GM12892 (cell line): ENCODE data around the gene PABPN1L.
"Not testable (repeated sequence)": the region's sequence is repeated elsewhere in the genome, so short reads cannot be mapped to it uniquely, and the experiment has no call there.

Experiments
- DNase-seq: peaks from one replicate; pipeline ENCODE4 v3.0.0; 2011; ENCODE audit not compliant: insufficient read length
- FAIRE-seq: peaks from 2 replicates; lab custom pipeline; 2011; peaks lifted over from hg19 to GRCh38; lab: Jason Lieb, UNC
- POLR2A ChIP-seq: IDR thresholded peaks from 2 replicates; pipeline ENCODE4 v1.6.1; 2011; ENCODE audit warnings: low read depth, low read length, control low read depth
- POLR2AphosphoS5 ChIP-seq: IDR thresholded peaks from 2 replicates; pipeline ENCODE4 v1.6.1; 2011; ENCODE audit warnings: low read depth, low read length, control low read depth
- TAF1 ChIP-seq: IDR thresholded peaks from 2 replicates; pipeline ENCODE4 v1.6.1; 2011; ENCODE audit warnings: low read depth, mild to moderate bottlenecking, control low read depth, low read length, borderline replicate concordance

Gene PABPN1L

DNA sequence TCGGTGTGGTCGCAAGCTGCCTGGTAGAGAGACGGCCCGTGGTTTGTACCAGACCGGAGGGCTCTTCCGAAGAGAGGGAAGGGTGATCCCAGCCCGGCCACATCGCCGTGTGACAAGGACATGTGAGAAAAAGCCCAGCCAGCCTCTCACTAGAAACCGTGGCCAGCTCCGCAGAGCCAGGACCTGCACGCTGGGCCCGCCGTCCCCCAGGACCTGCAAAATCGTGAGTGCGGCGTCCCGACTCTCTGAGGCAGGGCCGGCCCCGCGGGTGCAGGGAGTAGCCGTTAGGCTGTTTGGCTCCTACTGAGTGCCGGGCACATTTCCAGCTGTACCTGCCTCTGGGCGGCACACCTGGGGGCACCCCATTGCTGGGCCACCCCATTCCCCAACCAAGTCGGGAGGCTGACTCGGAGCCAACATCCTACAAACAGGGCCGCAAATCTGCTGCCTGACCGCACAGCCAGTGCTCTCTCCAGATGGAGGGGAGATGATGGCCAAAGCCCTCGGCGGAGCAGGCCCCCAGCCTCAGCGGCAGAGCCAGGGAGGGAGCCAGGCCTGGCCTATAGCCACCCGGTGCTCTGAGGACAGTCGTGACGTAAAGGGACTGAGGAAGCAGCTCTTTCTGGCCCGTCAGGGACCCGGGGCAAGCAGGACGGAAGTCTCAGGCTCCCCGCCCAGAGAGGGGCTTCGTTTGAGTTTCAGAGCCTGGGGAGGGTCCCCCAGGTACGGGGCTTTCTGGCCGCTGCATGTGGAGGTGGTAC lies 33.6 kb upstream of the PABPN1L start:
- no peak for TF ChIP-seq TAF1
- TF ChIP-seq POLR2AphosphoS5 = no peak
- TF ChIP-seq POLR2A = no peak
- DNase-seq (no peak), FAIRE-seq (no peak)

DNA sequence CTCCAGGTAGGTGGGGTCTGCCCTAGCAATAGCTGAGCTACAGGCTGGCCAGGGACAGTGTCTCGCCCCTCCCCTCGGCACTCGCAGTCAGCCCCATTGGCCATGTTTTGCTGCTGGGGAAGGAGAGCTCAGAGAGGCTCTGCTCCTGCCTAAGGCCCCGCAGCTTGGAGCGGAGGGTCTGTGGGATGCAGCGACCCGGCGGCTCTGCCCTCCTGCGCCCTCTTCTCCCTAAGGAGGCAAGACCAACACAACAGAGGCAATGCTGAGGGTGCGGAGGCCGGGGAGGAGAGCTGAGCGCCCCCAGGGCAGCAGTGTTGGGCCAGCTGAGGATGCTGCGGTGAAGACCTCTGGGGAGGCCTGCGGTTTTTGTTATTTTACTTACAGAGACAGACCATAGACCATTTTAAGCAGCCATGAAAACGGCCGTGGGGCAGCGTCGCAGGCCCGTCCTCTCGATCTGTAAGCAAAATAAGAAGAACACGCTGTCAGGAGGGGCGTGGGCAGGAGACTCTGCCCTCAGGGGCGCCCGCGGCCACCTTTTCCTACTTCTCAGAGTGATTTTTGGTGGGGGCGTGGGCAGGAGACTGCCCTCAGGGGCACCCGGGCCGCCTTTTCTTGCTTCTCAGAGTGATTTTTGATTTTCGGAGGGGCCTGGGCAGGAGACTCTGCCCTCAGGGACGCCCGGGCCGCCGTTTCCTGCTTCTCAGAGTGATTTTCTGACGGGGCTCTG lies 31.4 kb upstream of the PABPN1L start:
- no peak for TF ChIP-seq POLR2A
- TF ChIP-seq TAF1 = no peak
- FAIRE-seq = no peak
- DNase-seq = no peak

DNA sequence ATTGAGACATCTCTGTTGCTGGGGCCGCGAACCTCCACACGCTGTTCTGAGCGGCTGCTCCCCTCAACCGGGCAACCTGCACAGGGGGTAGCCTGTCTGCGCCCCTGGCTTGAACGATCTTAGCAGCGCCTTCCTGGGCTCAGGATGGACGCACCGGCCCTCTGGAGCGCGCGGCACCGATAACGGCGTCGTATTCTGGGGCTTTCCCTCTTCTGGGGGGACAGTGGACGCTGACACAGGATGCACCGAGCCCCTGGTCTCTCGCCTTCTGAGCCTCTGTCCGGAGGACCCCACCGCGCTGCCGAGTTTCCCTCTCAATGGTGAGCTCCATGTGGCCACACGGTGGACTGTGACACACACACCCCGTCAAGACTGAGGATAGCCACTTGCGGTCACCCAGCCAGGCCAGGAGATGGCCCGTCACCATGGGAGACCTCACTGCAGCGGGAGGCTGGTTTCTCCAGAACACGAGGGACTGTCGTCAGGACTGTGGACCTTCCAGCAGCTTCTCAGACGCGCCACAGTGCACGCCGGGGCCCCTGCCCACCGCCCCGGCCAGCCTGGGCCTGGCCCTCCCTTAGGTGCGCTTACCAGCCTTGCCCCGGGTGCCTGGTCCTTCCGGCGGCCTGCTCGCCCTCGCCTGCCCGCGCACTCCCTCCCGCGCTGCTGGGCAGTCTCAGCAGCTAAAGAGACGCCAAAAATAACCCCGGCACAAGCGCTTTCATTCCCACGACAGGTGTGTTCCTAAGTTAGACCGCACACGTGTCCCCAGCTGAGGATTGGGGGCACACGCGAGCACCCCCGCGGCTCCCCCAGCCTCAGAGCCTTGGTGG lies 30.0 kb upstream of the PABPN1L start:
- no peak for FAIRE-seq
- TF ChIP-seq POLR2AphosphoS5 (no peak), TAF1 (no peak), POLR2A (no peak)

DNA sequence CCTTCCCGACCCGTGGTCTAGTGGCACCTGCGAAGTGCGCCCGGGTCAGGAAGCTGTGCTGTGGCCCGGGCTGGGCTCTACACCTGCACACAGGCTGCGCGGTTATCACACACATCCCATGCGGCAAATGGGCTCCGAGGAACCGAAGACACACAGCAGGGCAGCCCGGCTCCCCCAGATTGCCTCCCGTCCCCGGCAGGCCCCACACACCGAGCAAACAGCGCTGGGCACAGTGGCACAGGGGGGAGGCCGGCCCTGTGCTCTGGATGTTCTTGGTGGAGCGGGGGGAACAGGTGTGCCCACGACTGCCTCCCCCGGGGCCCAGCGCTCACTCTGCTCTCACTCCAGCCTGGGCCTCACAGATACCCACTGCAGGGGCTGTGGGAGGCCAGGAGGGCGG lies 28.9 kb upstream of the PABPN1L start:
- FAIRE-seq (no peak), DNase-seq (no peak)
- TF ChIP-seq POLR2AphosphoS5 (no peak), TAF1 (no peak), POLR2A (no peak)

More for the DNA sequence above, 30.0 kb upstream of the PABPN1L start:
- DNase-seq = no peak

DNA sequence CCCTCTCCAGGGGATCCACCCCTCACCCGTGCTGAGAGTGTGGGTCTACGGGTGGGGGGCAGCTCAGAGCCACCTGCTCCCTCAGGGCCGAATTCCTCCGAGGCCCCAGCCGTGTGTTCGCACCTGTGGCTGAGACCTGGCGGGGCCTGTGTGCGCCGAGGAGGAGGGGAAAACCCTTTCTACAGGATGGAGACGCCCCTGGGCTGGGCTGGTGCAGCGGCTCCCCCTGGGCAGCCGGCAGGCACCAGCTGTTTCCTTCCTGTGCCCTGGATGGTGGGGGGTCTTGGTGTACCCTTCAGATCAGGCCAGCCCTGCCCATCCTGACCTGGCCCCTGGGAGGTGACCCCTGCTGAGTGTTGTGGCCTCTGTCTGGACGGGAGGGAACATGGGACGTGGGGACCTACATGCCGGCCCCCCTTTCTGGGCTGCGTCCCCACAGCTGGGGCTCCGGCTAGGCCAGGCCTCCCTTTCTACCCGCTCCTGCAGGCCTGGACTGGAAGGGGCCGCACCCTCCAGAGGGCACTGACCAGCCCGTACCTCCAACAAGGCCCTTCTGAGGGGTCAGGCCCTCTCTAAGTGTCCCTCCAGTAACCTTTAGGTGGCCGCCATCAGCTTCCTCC lies 28.3 kb upstream of the PABPN1L start:
- TF ChIP-seq POLR2A = no peak
- DNase-seq (no peak), FAIRE-seq (no peak)

DNA sequence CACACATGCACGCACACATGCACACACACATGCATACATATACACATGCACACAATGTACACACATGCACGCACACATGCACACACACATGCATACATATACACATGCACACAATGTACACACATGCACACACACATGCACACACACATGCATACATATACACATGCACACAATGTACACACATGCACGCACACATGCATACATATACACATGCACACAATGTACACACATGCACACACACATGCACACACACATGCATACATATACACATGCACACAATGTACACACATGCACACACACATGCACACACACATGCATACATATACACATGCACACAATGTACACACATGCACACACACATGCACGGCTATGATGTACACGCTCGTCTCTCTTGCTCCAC lies 27.8 kb upstream of the PABPN1L start:
- FAIRE-seq, DNase-seq: not testable (repeated sequence)

DNA sequence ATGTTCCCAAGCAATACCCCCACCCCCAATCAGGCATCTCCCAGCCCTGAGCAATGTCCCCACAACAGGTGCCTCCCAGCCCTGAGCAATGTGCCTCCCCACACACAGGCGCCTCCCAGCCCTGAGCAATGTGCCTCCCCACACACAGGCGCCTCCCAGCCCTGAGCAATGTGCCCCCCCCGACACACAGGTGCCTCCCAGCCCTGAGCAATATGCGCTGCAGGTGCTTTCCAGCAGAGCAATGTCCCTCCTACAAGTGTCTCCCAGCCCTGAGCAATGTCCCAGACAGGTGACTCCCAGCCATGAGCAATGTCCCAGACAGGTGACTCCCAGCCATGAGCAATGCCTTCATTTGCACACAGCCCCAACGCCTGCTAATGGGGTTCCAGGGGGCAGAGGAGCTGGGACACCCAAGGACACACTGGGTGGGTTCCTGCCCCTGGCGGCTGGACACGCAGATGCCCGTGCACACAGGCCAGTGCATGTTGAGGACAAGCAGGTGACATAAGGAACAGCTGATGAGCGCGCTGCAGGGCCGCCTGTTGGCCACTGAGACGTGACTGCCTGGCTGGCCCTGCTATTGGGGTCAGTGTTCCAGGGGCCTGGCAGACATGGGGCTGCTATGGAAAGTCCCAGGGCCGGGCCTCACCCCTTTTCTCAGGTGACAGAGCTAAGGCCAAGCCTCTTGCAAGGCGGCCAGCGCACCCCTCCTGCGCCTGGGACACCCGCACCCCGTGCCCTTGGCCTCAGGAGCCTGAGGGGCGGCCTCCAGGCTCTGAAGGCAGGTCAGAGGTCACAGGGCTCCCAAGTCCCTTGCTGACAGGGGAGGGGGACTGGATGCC lies 26.9 kb upstream of the PABPN1L start:
- DNase-seq (no peak), FAIRE-seq (no peak)
- TF ChIP-seq POLR2A = no peak
- no peak for TF ChIP-seq POLR2AphosphoS5
- TF ChIP-seq TAF1 = no peak

DNA sequence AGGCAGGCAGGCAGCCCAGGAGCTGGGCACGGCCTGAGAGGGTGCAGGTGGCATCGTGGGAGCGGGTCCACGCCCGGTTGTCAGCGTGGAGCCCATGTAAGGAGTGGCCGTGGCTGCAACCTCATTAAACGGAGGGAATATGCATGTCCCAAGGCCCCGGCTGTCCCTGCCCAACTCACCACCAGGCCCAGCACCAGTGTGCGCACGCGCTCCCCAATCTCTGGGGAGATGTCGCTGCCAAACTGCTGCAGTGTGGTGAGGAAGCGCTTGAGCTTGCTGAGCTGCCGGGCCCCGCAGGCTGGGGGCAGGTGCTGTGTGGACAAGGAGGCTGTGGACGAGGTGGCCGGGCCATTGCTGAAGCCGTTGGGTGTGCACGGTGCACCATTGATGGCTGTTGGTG lies 25.6 kb upstream of the PABPN1L start:
- no peak for TF ChIP-seq POLR2AphosphoS5
- no peak for TF ChIP-seq POLR2A
- TF ChIP-seq TAF1 = no peak
- DNase-seq (no peak), FAIRE-seq (no peak)

DNA sequence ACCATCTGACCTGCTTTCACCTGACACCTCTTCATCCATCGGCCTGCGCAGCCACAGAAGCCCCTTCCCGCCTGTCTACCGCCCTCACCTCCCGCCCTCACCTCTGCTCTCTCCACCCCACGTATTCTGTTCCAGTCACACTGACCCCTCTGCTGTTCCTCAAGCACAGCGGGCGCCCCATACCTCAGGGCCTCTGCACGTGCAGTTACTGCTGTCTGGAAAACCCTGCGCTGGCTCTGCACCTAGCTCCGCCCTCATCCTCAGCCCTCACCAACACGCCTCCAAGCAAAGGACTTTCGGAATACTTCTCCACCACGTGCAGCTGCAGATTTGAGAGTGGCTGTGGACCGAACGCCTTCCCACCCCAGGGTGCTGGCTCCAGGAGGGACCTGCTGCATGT lies 24.6 kb upstream of the PABPN1L start:
- no peak for FAIRE-seq
- TF ChIP-seq POLR2A = no peak
- no peak for TF ChIP-seq TAF1
- no peak for TF ChIP-seq POLR2AphosphoS5
- DNase-seq = no peak

DNA sequence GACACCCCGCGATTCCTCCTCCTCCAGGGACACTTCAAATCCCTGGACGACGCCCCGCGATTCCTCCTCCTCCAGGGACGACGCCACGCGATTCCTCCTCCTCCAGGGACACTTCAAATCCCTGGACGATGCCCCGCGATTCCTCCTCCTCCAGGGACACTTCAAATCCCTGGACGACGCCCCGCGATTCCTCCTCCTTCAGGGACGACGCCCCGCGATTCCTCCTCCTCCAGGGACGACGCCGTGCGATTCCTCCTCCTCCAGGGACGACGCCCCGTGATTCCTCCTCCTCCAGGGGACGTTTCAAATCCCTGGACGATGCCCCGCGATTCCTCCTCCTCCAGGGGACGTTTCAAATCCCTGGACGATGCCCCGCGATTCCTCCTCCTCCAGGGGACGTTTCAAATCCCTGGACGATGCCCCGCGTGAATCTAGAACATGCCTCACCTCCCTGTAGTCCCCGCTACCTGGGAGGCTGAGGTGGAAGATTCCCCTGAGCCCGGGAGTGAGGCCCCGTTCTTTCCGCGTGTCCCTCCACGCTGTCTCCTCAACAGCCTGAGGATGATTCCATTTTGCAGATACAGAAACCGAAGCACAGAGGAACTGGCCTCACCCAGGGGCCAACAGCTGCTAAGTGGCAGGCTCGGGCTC lies 23.4 kb upstream of the PABPN1L start:
- DNase-seq, FAIRE-seq: not testable (repeated sequence)
